SK-N-SH (cell line): ENCODE measurements around the gene DBP. TPM values are rescaled to one million over a fixed set of nuclear protein-coding genes. Genes with fewer than 3 reads are reported as not detected.

Experiments
- CTCF ChIA-PET: fragments of 300-600, 350-600 bp; formaldehyde crosslinking; extraction: SDS; loops from one replicate; lab custom pipeline; 2021; lab: Yijun Ruan, JAX
- POLR2A ChIA-PET: fragments of 350-600 bp; sonication (Branson Sonifier 250); formaldehyde crosslinking; extraction: SDS; loops from one replicate; lab custom pipeline; 2020; ENCODE audit warnings: antibody characterized with exemption, inconsistent platforms; lab: Yijun Ruan, JAX
- DNase-seq: peaks from one replicate; pipeline ENCODE4 v3.0.0; 2012
- H2AFZ ChIP-seq: fragments of 200-600 bp; sonication (generic); 2 replicates; pipeline ENCODE4 v1.8.1; 2016; ENCODE audit warnings: antibody characterized with exemption, mild to moderate bottlenecking, low read depth
- H3F3A ChIP-seq: fragments of 200-600 bp; sonication (generic); replicated peaks from 2 replicates; pipeline ENCODE3; 2016; ENCODE audit warnings: antibody characterized with exemption, mild to moderate bottlenecking; ENCODE audit not compliant: insufficient read depth
- H3K27ac ChIP-seq, 2 experiments: fragments of 200-500 bp in 1 of 2; fragments of 200-600 bp in 1 of 2; sonication (Bioruptor generic) in 1 of 2; sonication (generic), shearing (Covaris generic) in 1 of 2; 2 replicates each; pipeline versions ENCODE4 v1.5.1 to v1.6.1; 2014 to 2016; ENCODE audit warnings: low read depth in 2 of 2, inconsistent platforms in 1 of 2, low read length in 1 of 2, mild to moderate bottlenecking in 1 of 2, mixed read lengths in 1 of 2
- H3K27me3 ChIP-seq: fragments of 200-600 bp; sonication (generic), shearing (Covaris generic); 2 replicates; pipeline ENCODE4 v1.6.1; 2016; ENCODE audit warnings: mixed run types; ENCODE audit not compliant: insufficient read depth
- H3K36me3 ChIP-seq, 2 experiments: fragments of 200-500 bp in 1 of 2; fragments of 200-600 bp in 1 of 2; sonication (Bioruptor generic) in 1 of 2; sonication (generic) in 1 of 2; replicated peaks in 1 of 2; 2 replicates each; pipeline versions ENCODE3 to v1.5.1; 2014 to 2016; ENCODE audit warnings: low read length in 1 of 2, mild to moderate bottlenecking in 1 of 2; ENCODE audit not compliant: insufficient read depth in 2 of 2, control insufficient read depth in 1 of 2
- H3K4me1 ChIP-seq, 2 experiments: fragments of 200-500 bp in 1 of 2; fragments of 200-600 bp in 1 of 2; sonication (Bioruptor generic) in 1 of 2; sonication (generic), shearing (Covaris generic) in 1 of 2; 2 replicates each; pipeline versions ENCODE4 v1.5.1 to v1.6.1; 2014 to 2016; ENCODE audit warnings: low read depth in 1 of 2, low read length in 1 of 2, mixed run types in 1 of 2; ENCODE audit not compliant: insufficient read depth in 2 of 2, control insufficient read depth in 1 of 2
- H3K4me2 ChIP-seq: fragments of 200-600 bp; sonication (generic), shearing (Covaris generic); 2 replicates; pipeline ENCODE4 v1.6.1; 2017; ENCODE audit warnings: mixed run types
- H3K4me3 ChIP-seq, 2 experiments: fragments of 200-500 bp in 1 of 2; fragments of 200-600 bp in 1 of 2; sonication (Bioruptor generic) in 1 of 2; sonication (generic), shearing (Covaris generic) in 1 of 2; 2 replicates each; pipeline versions ENCODE4 v1.5.1 to v1.8.1; 2014 to 2016; ENCODE audit warnings: low read depth in 2 of 2, inconsistent platforms in 1 of 2, low read length in 1 of 2, mild to moderate bottlenecking in 1 of 2, mixed read lengths in 1 of 2, moderate library complexity in 1 of 2
- H3K79me2 ChIP-seq: fragments of 200-600 bp; sonication (generic); 2 replicates; pipeline ENCODE4 v1.8.1; 2017; ENCODE audit warnings: mild to moderate bottlenecking; ENCODE audit not compliant: insufficient read depth
- H3K9ac ChIP-seq: fragments of 200-600 bp; sonication (generic); 2 replicates; pipeline ENCODE4 v1.6.1; 2017; ENCODE audit warnings: mixed run types
- H3K9me2 ChIP-seq: fragments of 200-600 bp; sonication (generic); 2 replicates; pipeline ENCODE4 v1.6.1; 2017; ENCODE audit warnings: mixed run types
- H3K9me3 ChIP-seq: fragments of 200-600 bp; sonication (generic); 2 replicates; pipeline ENCODE4 v1.6.1; 2017; ENCODE audit warnings: mixed run types, mild to moderate bottlenecking, moderate library complexity
- H4K20me1 ChIP-seq: fragments of 200-600 bp; sonication (generic); 2 replicates; pipeline ENCODE4 v1.6.1; 2017; ENCODE audit warnings: mild to moderate bottlenecking, mixed run types; ENCODE audit not compliant: insufficient read depth
- CHD2 ChIP-seq: fragments of 150-350 bp; IDR thresholded peaks from 2 replicates; pipeline ENCODE4 v1.6.1; 2018; ENCODE audit warnings: low read length; ENCODE audit not compliant: partially characterized antibody
- EP300 ChIP-seq, 2 experiments: IDR thresholded peaks; 2 replicates each; pipeline versions ENCODE4 v1.4.0 to v1.6.1; 2012; ENCODE audit warnings: borderline replicate concordance in 1 of 2, low read depth in 1 of 2, low read length in 1 of 2
- EZH2phosphoT487 ChIP-seq: fragments of 200-600 bp; sonication (generic); IDR thresholded peaks from 2 replicates; pipeline ENCODE4 v1.6.1; 2017; ENCODE audit warnings: low read depth, mixed run types, mild to moderate bottlenecking, antibody characterized with exemption, moderate library complexity, borderline replicate concordance
- FOSL2 ChIP-seq: IDR thresholded peaks from 2 replicates; pipeline ENCODE4 v1.4.0; 2012; ENCODE audit warnings: low read depth, mild to moderate bottlenecking, moderate library complexity, borderline replicate concordance
- FOXJ3 ChIP-seq: sonication (generic); formaldehyde crosslinking; IDR thresholded peaks from 2 replicates; pipeline ENCODE4 v1.5.1; 2020; ENCODE audit warnings: mild to moderate bottlenecking, missing genetic modification reagents
- FOXM1 ChIP-seq: IDR thresholded peaks from 2 replicates; pipeline ENCODE4 v1.4.0; 2012; ENCODE audit warnings: low read depth, mild to moderate bottlenecking
- GATA2 ChIP-seq: sonication (generic); formaldehyde crosslinking; IDR thresholded peaks from 2 replicates; pipeline ENCODE4 v1.5.0; 2020; ENCODE audit warnings: mild to moderate bottlenecking, missing genetic modification reagents
- IRF3 ChIP-seq: fragments of 150-350 bp; IDR thresholded peaks from 2 replicates; pipeline ENCODE4 v1.6.1; 2016; ENCODE audit warnings: mild to moderate bottlenecking, low read depth, low read length
- RAD21 ChIP-seq: IDR thresholded peaks from 2 replicates; pipeline ENCODE4 v1.6.1; 2012; ENCODE audit warnings: mild to moderate bottlenecking, low read length
- RCOR1 ChIP-seq: fragments of 150-350 bp; IDR thresholded peaks from 2 replicates; pipeline ENCODE4 v1.6.1; 2017; ENCODE audit warnings: antibody characterized with exemption, low read length
- RXRA ChIP-seq: IDR thresholded peaks from 2 replicates; pipeline ENCODE4 v1.4.0; 2012; ENCODE audit warnings: low read depth, mild to moderate bottlenecking, borderline replicate concordance
- YY1 ChIP-seq: IDR thresholded peaks from 2 replicates; pipeline ENCODE4 v1.4.0; 2012; ENCODE audit warnings: low read depth, mild to moderate bottlenecking
- WGBS: methylation state at CpG from one replicate; pipeline ENCODE4 v1.1.6; 2017; ENCODE audit warnings: low lambda C conversion rate; 5-methylcytosine and 5-hydroxymethylcytosine counted together
- polyA plus RNA-seq, 3 experiments: library from polyadenylated mRNA; depleted of rRNA; stranded (reverse); fragments of >200 nt; gene quantifications; 2 replicates each; pipeline ENCODE4 v1.2.3, GENCODE V29; 2012

The DBP gene
- polyA plus RNA-seq, 1 of the 3 experiments (the other 2 are of a cell fraction): 12.6 TPM

- H3K9me3 ChIP-seq: no peaks in the 10 kb centered on the region
- no peak overlapping the region for H2AFZ ChIP-seq
- H3K36me3 ChIP-seq: no peaks in the 10 kb centered on the region
- POLR2A ChIA-PET: no interaction called here
- no peaks in the 10 kb centered on the region for H3F3A ChIP-seq
- no peak overlapping the region for H3K9ac ChIP-seq
- H3K4me2 ChIP-seq: no peak overlapping the region
- CTCF ChIA-PET: no interaction called here
- no peak overlapping the region for H3K4me3 ChIP-seq
- H3K27ac ChIP-seq: no peak overlapping the region
- DNase-seq: no peak
- no peaks in the 10 kb centered on the region for H3K9me2 ChIP-seq
- no peaks in the 10 kb centered on the region for H3K4me1 ChIP-seq
- 87% methylated on average over 9 of the region's 9 CpGs for WGBS
- H4K20me1 ChIP-seq: no peaks in the 10 kb centered on the region
- no peaks in the 10 kb centered on the region for H3K27me3 ChIP-seq
- H3K79me2 ChIP-seq: no peaks in the 10 kb centered on the region
- TF ChIP-seq RXRA (no peak), FOXJ3 (CRISPR knock-in tag) (no peak), RAD21 (no peak), FOXM1 (no peak), GATA2 (CRISPR knock-in tag) (no peak), RCOR1 (no peak), CHD2 (no peak), EP300 (IDR thresholded peaks at IDR 0.05; ENCODE audit: borderline replicate concordance in 1 of 2, low read depth in 1 of 2, low read length in 1 of 2) (no peak), FOSL2 (no peak), IRF3 (no peak)
These were observed 48.4 kb upstream of the DBP start for GRCh38 chr19:48685583-48685982.

- 92% methylated on average over 10 of the region's 11 CpGs for WGBS
- Histone ChIP-seq H3K4me3 (no peak overlapping the region), H3K4me2 (no peak overlapping the region), H3K9ac (no peak overlapping the region), H3K27me3 (no peaks in the 10 kb centered on the region), H3F3A (no peaks in the 10 kb centered on the region), H2AFZ (no peak overlapping the region), H3K4me1 (no peaks in the 10 kb centered on the region), H3K79me2 (no peaks in the 10 kb centered on the region), H3K36me3 (no peaks in the 10 kb centered on the region), H3K27ac (no peak overlapping the region), H3K9me3 (no peaks in the 10 kb centered on the region), H3K9me2 (no peaks in the 10 kb centered on the region), H4K20me1 (no peaks in the 10 kb centered on the region)
- CTCF ChIA-PET: interaction anchor here (2.2 kb wide), 1 partner anchor 8 kb away, joined by 6 read pairs; no protein-coding TSS in a partner anchor
- no peak for DNase-seq
- POLR2A ChIA-PET: no interaction called here
- TF ChIP-seq YY1 (no peak), RXRA (no peak)
These were observed 46.2 kb upstream of the DBP start for GRCh38 chr19:48683349-48683748.

GRCh38 chr19:48681127-48681470 is 43.9 kb upstream of the DBP start:
- Histone ChIP-seq H3K9ac (no peak overlapping the region), H3K36me3 (no peaks in the 10 kb centered on the region), H3K4me3 (no peak overlapping the region), H3K27me3 (no peaks in the 10 kb centered on the region), H4K20me1 (no peaks in the 10 kb centered on the region), H3F3A (no peaks in the 10 kb centered on the region), H3K9me3 (no peaks in the 10 kb centered on the region), H3K27ac (no peak overlapping the region), H3K9me2 (no peaks in the 10 kb centered on the region), H2AFZ (no peak overlapping the region), H3K4me1 (no peaks in the 10 kb centered on the region), H3K79me2 (no peaks in the 10 kb centered on the region), H3K4me2 (no peak overlapping the region)
- POLR2A ChIA-PET: no interaction called here
- CTCF ChIA-PET: no interaction called here
- WGBS: 76% methylated on average over 6 of the region's 7 CpGs
- TF ChIP-seq FOSL2 (no peak), EZH2phosphoT487 (no peak)
- no peak for DNase-seq
